ENCODE results near the gene ERICH6B.

The ERICH6B gene

DNA sequence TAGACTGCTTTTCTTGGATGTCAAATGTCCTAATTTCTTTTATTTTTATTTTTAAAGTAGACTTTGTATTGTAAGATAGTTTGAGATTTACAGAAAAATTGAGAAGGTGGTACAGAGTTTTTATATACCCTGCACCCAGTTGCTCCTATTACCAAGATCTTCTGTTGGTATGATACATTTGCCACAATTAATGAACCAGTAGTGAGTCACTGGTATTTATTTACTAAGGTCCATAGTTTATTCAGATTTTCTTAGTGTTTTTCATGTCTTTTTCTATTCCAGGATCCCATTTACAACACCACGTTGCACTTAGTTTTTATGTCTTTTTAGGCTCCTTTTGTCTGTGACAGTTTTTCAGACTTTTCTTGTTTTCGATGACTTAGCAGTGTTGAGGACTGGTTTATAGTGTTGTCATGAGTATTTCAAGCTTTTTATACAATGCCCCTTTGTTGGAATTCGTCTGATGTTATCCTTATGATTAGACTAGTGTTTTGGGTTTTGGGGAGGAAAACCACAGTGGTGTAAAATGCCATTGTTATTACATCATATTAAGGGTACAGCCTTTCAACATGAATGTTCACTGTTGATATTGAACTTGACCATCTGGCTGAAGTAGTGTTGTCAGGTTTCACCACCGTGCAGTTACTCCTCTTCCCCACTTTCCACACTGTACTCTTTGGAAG lies 114.9 kb downstream of the ERICH6B start:
- no peak for DNase-seq (ENCODE audit: low read depth)

DNA sequence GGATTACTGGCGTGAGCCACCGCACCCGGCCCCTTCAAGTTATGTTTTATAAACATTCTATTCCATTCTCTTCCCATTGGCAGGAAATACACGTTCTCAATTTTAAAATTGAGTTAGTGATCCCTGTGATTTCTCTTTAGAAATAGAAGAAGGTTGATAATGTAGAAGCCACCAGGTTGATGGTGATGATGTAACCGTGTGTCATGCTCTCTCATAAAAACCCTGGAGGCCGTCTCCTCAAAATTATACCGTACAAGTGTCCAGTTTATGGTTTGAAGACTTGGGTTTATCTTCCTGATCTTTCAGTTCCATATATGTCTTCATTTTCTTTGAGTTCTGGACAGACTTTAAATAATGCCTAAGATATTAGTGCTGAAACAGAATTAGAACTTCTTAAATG lies 118.6 kb downstream of the ERICH6B start:
- DNase-seq (ENCODE audit: low read depth): no peak

DNA sequence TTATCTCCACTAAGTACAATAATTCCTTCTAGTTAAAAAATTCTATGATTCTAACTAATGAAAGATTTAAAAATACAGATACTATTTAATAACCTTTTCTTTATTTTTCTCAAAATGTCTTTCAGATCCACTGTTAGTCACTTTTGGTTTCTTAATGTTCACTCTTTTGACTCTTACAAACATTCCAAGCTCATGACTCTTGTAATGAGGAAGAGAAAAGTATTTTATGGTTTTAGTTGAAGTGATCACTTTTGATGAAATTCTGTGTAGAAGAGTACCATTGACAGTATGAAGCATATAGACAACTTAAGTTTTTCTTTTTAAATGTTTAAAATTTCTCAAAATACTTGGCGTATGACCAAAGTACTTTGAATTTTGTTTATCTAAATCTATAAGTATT lies 123.0 kb downstream of the ERICH6B start:
- DNase-seq (ENCODE audit: low read depth): no peak

All from stimulated activated CD4-positive, alpha-beta T cell treated with anti-CD3 and anti-CD28 coated beads, Interleukin-2, amount 100 ng/mL, for 4 hours (primary cell).